ENCODE data around the gene GPR68. TPM values are rescaled to one million over a fixed set of nuclear protein-coding genes. Genes with fewer than 3 reads are reported as not detected.
"Not testable (repeated sequence)": the region's sequence is repeated elsewhere in the genome, so short reads cannot be mapped to it uniquely, and the experiment has no call there.

Gene GPR68
- total RNA-seq, 1 donor from 2014 or later = 0.41 TPM

DNA sequence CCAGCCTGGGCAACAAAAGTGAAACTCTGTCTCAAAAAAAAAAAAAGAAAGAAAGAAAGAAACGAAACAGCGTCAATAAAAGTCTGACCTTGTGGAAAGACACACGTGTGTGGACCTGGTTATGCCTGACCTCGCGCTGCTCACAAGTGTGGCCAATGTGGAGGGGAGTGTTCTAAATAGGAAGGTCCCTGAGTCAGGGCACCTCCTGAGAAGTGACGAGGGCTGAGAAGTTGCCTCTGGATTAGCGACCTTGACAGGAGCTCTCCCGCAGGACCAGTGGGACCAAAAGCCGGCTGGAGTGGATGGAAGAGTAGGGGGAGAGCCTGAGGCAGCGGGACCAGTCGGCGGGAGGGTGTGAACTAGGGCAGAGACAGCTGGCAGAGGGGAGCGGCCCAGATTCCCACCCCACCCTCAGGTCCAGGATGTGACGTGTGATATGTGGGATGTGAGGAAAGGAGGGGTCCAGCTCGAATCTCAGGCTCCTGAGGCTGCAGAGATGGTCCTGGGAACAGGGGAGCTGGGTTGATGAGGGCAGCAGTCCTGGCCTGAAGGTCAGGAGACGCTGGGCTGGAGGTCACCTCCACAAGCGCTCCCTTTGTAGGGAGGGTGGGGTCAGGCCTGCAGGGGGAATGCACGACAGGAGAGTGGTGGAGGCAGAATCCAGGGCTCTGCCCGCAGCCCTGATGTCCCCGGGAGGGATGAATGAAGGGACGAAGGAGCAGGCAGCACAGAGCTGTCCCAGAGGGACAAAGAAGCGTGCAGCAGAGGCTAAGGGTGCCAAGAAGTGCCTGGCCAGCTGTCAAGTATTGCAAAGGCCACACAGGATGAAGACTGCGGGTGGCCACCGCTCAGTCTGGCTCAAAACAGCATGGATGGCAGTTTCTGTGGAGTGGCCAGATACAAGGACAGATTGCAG is 24.8 kb upstream of the GPR68 start:
- intact Hi-C loops (cut with micrococcal nuclease) = no loop called here
- peak overlapping the region; percentile 51 for H3K4me3 ChIP-seq
- TF ChIP-seq, protein P1, sequence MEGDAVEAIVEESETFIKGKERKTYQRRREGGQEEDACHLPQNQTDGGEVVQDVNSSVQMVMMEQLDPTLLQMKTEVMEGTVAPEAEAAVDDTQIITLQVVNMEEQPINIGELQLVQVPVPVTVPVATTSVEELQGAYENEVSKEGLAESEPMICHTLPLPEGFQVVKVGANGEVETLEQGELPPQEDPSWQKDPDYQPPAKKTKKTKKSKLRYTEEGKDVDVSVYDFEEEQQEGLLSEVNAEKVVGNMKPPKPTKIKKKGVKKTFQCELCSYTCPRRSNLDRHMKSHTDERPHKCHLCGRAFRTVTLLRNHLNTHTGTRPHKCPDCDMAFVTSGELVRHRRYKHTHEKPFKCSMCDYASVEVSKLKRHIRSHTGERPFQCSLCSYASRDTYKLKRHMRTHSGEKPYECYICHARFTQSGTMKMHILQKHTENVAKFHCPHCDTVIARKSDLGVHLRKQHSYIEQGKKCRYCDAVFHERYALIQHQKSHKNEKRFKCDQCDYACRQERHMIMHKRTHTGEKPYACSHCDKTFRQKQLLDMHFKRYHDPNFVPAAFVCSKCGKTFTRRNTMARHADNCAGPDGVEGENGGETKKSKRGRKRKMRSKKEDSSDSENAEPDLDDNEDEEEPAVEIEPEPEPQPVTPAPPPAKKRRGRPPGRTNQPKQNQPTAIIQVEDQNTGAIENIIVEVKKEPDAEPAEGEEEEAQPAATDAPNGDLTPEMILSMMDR (IDR thresholded peaks at IDR 0.05; ENCODE audit: borderline replicate concordance) = no peak
- no peak overlapping the region for H3K27ac ChIP-seq (replicated peaks)
- H3K36me3 ChIP-seq = no peaks in the 10 kb centered on the region
- peaks cover 18% of the 10 kb centered on the region for H3K4me1 ChIP-seq
- no peaks in the 10 kb centered on the region for H3K9me3 ChIP-seq (replicated peaks)
- H3K27me3 ChIP-seq (ENCODE audit: low read depth) = peaks cover 11% of the 10 kb centered on the region
- DNase-seq = no peak

DNA sequence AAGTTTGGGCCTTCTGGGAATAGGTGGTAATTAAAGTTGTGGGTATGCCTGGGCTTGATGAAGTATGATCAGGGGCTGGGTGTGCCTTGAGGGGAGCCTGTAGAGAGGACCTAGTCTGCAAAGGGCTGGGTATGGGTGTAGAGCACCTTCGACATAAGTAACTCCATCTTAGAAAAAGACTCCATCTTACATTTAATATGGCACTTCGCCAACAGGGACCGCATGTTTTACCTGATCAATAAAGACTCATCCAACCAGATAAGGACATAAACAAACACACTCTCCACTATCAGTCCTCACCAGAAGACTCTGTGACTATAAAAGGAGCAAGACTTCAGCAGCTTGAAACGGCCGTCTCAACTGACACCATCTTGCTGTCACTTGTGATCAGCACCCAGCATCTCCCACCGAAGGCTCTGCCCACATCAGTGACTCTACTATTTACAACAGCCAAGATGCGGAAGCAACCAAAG is 23.5 kb upstream of the GPR68 start:
- no peak for DNase-seq
- Histone ChIP-seq H3K9me3 (replicated peaks) (no peaks in the 10 kb centered on the region), H3K4me3 (no peak overlapping the region), H3K27ac (replicated peaks) (no peak overlapping the region), H3K4me1 (peaks cover 25% of the 10 kb centered on the region), H3K36me3 (no peaks in the 10 kb centered on the region), H3K27me3 (ENCODE audit: low read depth) (peaks cover 24% of the 10 kb centered on the region)
- TF ChIP-seq, protein P1 (IDR thresholded peaks at IDR 0.05; ENCODE audit: borderline replicate concordance) = no peak
- intact Hi-C loops (cut with micrococcal nuclease) = no loop called here

DNA sequence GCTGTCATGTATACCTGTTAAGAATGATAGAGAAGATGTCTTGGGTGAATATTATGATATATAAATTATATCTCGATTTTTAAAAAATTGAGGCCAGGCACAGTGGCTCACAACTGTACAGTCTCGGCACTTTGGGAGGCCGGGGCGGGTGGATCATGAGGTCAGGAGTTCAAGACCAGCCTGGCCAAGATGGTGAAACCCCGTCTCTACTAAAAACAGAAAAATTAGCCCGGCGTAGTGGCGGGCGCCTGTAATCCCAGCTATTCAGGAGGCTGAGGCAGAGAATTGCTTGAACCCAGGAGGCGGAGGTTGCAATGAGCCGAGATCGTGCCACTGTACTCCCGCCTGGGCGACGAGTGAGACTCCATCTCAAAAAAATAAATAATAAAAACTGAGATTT is 21.8 kb upstream of the GPR68 start:
- H3K9me3 ChIP-seq (replicated peaks); H3K4me3 ChIP-seq; H3K36me3 ChIP-seq; intact Hi-C loops (cut with micrococcal nuclease); H3K27ac ChIP-seq (replicated peaks); DNase-seq: not testable (repeated sequence)
- Histone ChIP-seq H3K4me1 (peaks cover 25% of the 10 kb centered on the region), H3K27me3 (ENCODE audit: low read depth) (peaks cover 36% of the 10 kb centered on the region)

DNA sequence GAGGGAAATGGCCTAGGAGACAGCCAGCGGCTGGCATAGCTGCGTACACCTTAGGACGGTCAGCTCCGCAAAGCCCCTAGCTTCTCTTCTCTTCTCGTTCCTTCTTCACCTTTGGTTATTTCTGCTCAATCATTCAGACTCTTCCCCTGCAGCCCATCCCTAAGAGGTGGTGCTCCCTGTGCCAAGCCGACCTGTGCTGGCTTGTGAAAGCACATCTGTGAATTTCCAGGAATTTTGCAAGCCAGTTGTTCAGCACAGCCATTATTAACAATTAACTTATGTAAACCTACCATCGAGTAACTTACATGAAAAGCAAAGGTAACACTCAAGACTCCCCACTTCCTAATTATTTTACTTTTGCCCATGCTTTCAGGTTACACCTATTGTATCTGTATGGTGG is 20.9 kb upstream of the GPR68 start:
- Histone ChIP-seq H3K36me3 (no peaks in the 10 kb centered on the region), H3K9me3 (replicated peaks) (peaks cover 6% of the 10 kb centered on the region), H3K27ac (replicated peaks) (no peak overlapping the region), H3K4me3 (no peak overlapping the region), H3K27me3 (ENCODE audit: low read depth) (peaks cover 42% of the 10 kb centered on the region), H3K4me1 (peaks cover 25% of the 10 kb centered on the region)
- intact Hi-C loops (cut with micrococcal nuclease) = no loop called here
- TF ChIP-seq, protein P1 (IDR thresholded peaks at IDR 0.05; ENCODE audit: borderline replicate concordance) = no peak
- DNase-seq = no peak

DNA sequence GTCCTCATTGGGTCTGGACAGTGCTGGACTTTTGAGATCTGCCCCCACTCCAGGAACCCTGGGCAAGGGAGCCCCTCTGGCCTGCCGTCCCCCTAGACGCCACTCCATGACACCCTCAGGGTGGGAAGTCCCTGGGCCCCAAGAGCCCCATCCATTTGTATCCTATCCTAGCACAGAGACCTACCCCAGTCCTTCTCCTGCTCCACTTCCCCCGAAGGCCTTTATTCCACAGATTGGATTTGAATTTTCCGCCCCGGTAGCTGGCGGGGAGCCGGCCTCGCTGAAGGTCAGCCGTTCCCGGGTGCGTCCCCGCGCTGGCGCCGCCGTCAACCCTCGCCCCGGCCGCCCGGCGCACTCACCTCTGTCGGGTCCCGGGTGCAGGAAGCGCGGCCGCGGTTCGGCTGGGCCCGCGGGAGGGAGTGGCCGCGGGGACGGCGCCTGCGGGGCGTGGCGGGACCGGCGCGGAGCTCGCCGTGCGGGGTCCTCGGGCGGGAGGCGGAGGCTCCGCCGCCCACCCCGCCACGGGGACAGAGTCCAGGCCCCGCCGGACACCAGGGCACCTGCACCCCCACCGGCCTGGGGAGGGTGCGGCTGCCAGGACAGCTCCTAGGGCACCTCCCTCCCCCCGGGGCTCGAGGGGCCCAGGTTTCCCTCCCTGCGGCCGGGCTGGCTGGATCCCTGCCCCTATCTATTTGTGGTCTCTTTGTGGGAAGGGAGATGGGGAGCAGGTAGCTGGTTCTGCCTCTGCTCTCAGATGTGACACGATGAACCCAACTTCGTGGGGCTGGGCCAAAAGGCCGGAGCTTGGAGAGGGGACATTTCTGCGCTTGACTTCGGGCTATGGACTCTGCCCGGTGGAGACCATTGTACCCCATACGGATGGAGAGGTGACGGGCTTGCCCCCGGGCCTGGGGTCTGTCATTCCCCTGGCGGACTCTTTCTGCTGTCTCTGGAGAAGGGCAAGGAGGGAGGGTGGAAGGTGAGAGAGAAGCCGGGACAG is 19.9 kb upstream of the GPR68 start:
- H3K36me3 ChIP-seq = no peaks in the 10 kb centered on the region
- H3K9me3 ChIP-seq (replicated peaks) = peaks cover 6% of the 10 kb centered on the region
- peak overlapping the region; percentile 64 for H3K4me3 ChIP-seq
- peaks cover 19% of the 10 kb centered on the region for H3K4me1 ChIP-seq
- intact Hi-C loops (cut with micrococcal nuclease) = no loop called here
- TF ChIP-seq, protein P1 (IDR thresholded peaks at IDR 0.05; ENCODE audit: borderline replicate concordance) = no peak
- peaks cover 42% of the 10 kb centered on the region for H3K27me3 ChIP-seq (ENCODE audit: low read depth)
- H3K27ac ChIP-seq (replicated peaks) = no peak overlapping the region
- DNase-seq = peak; percentile 35

Data from left ventricle myocardium inferior (tissue), 1 donor.